ENCODE measurements around the gene AMPD3.

Gene AMPD3

GRCh38 chr11:10540915-10541560 lies 86.0 kb downstream of the AMPD3 start, which contains the start of gene RNF141:
RNF141 (minus strand) TSS chr11:10541187; CDS start chr11:10534158, 7,029 bp downstream.
- ATAC-seq (peak; percentile 98), DNase-seq (peak; percentile 99)

- DNase-seq (no peak), ATAC-seq (no peak)
These were observed 86.5 kb downstream of the AMPD3 start for GRCh38 chr11:10541561-10541930.

- DNase-seq: no peak
- no peak for ATAC-seq
These were observed 87.7 kb downstream of the AMPD3 start for GRCh38 chr11:10542776-10543175.

DNA sequence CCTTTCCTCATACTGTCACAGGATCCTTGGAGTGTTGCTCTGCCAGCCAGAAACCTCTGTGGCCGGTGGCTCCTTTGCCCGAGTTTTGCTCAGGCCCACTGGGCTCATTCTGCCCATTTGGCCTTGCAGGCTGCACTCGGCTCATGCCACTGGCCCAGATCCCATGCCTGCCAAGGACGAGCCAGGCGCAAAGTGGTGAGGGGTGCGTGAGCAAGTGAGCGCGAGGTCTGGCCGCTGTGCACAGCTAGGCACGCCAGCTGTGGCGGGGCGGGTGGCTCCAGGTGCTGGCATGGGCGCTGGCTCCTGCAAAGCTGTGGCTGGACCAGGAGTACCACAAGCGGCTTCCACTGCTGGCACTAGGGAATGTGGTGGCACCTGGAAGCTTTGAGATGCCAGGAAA lies 88.7 kb downstream of the AMPD3 start:
- DNase-seq (no peak), ATAC-seq (no peak)

DNA sequence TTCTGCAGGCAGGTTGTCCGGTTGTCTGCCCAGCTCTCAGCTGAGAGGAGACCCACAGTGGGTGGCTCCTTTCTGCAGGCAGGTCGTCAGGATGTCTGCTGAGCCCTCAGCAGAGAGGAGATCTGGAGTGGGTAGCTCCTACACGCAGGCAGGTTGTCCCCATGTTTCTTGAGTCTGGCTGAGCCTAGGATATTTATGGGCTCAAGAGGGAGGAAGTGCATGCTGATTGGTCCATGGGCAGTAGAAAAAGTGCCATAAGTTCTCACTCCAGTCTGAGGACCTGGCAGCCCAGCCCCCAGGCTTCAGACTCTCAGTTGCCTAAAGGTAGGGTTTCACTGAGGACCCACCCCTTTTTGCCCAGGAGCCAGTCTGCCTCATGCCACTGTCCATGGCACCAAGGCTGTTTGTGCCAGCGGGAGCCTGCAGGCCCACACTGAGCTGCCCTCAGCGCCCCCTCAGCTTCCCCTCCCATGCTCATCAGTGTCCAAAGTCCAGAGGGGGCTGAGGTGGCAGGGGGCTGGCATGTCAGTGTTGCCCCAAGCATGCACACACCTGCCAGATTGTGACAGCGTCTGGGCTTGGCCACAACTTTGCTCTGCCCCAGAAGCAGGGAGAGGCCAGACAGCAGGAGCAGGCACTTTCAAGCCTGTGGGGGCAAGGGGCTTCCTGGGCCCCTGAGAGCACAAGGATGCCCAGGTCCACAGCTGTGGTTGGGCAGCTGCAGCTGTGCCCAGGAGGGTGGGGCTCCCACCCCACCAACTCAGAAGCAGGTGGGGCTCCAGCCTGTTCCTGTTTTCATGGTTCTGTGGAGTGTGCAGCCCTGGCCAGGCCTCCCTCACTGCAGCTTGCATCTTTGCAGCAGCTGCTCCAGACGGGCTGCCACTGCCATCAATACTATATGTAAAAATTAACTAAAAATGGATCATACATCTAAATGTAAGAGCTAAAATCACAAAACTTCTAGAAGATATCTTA lies 89.7 kb downstream of the AMPD3 start:
- DNase-seq (no peak), ATAC-seq (no peak)

- ATAC-seq: no peak
- no peak for DNase-seq
These were observed 95.6 kb downstream of the AMPD3 start for GRCh38 chr11:10550503-10551289.

DNA sequence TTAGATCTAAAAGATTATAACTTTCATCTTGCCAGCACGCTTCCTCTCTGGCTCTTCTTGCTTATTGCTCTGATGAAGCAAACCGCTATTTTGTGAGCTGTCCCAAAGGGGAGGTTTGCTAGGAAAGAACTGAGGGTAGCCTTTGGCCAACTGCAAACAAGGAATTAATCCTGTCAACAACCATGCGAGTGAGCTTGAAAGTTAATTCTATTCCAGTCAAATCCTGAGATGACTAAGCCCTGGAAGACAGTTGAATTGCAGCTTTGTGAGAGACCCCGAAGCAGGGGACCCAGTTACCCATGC lies 96.2 kb downstream of the AMPD3 start:
- no peak for ATAC-seq

GRCh38 chr11:10551845-10552352 lies 96.8 kb downstream of the AMPD3 start:
- ATAC-seq: no peak

More for the DNA sequence above, 96.2 kb downstream of the AMPD3 start:
- no peak for DNase-seq

DNA sequence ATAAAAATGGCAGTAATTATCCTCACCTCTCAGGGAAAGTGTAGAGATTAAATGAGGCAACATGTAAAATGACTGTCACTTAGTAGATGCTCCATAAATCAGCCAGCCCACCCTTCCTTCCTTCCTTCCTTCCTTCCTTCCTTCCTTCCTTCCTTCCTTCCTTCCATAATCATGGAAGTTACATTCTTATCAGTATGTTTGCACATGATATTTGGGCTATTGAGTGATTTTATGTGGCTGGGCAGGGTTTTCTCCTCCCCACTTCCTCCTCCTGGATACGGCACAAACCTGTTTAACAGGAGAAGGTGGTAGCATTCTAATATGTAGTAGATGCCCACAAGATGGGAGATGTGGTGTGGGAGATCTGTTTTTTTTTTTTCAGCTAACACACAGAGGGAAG lies 101.5 kb downstream of the AMPD3 start:
- DNase-seq (no peak), ATAC-seq (no peak)

More at GRCh38 chr11:10551845-10552352, 96.8 kb downstream of the AMPD3 start:
- no peak for DNase-seq

Measured in stimulated activated naive CD8-positive, alpha-beta T cell treated with anti-CD3 and anti-CD28 coated beads, Interleukin-15, Interleukin-2, amounts not matched to agents 100 U/mL and 50 U/mL, for 24 hours (primary cell).